ENCODE results near the gene SGTA. TPM values are rescaled to one million over a fixed set of nuclear protein-coding genes. Genes with fewer than 3 reads are reported as not detected.

The SGTA gene
- total RNA-seq, 1 donor from 2014 or later: 45.7 TPM

- DNase-seq (ENCODE audit: low spot score): peak; percentile 75
These were observed 12.7 kb downstream of the SGTA start for GRCh38 chr19:2770055-2771013.

GRCh38 chr19:2769218-2769617 lies 13.9 kb downstream of the SGTA start:
- no peak for DNase-seq (ENCODE audit: low spot score)

GRCh38 chr19:2768365-2769132 lies 14.5 kb downstream of the SGTA start:
- DNase-seq (ENCODE audit: low spot score): no peak

- DNase-seq (ENCODE audit: low spot score): no peak
These were observed 15.4 kb downstream of the SGTA start for GRCh38 chr19:2767688-2768087.

GRCh38 chr19:2766594-2767372 lies 16.3 kb downstream of the SGTA start:
- no peak for DNase-seq (ENCODE audit: low spot score)

- DNase-seq (ENCODE audit: low spot score): no peak
These were observed 17.7 kb downstream of the SGTA start for GRCh38 chr19:2765376-2765775.

- DNase-seq (ENCODE audit: low spot score): no peak
These were observed 18.1 kb downstream of the SGTA start for GRCh38 chr19:2764945-2765344.

- no peak for DNase-seq (ENCODE audit: low spot score)
These were observed 19.4 kb downstream of the SGTA start for GRCh38 chr19:2763687-2764086.

GRCh38 chr19:2762783-2763496 lies 20.1 kb downstream of the SGTA start:
- DNase-seq (ENCODE audit: low spot score): no peak

GRCh38 chr19:2761876-2762782 lies 20.9 kb downstream of the SGTA start:
- no peak for DNase-seq (ENCODE audit: low spot score)

GRCh38 chr19:2761309-2761677 lies 21.8 kb downstream of the SGTA start:
- no peak for DNase-seq (ENCODE audit: low spot score)

- DNase-seq (ENCODE audit: low spot score): no peak
These were observed 23.1 kb downstream of the SGTA start for GRCh38 chr19:2759965-2760364.

GRCh38 chr19:2759362-2759761 lies 23.7 kb downstream of the SGTA start:
- no peak for DNase-seq (ENCODE audit: low spot score)

- no peak for DNase-seq (ENCODE audit: low spot score)
These were observed 24.3 kb downstream of the SGTA start for GRCh38 chr19:2758601-2759313.

GRCh38 chr19:2756921-2757881 lies 25.9 kb downstream of the SGTA start:
- DNase-seq (ENCODE audit: low spot score): no peak

GRCh38 chr19:2756477-2756876 lies 26.6 kb downstream of the SGTA start:
- no peak for DNase-seq (ENCODE audit: low spot score)

GRCh38 chr19:2755811-2756210 lies 27.3 kb downstream of the SGTA start:
- no peak for DNase-seq (ENCODE audit: low spot score)

- no peak for DNase-seq (ENCODE audit: low spot score)
These were observed 27.7 kb downstream of the SGTA start for GRCh38 chr19:2755448-2755705.
